HepG2 (cell line): ENCODE results near the gene BCAR3. TPM values are rescaled to one million over a fixed set of nuclear protein-coding genes. Genes with fewer than 3 reads are reported as not detected.

Experiments
- ATAC-seq: fragments of 200-7000 bp; cut with Tn5 transposase; 3 replicates; pipeline ENCODE4 v1.9.1; 2020; ENCODE audit warnings: mild to moderate bottlenecking, moderate library complexity
- BruUV-seq: library from RNA; stranded (reverse); fragments of 400-500 nt; replicated peaks from 2 replicates; lab custom pipeline; 2021; lab: Mats Ljungman, UMichigan
- CTCF ChIA-PET: fragments of 300-600 bp; formaldehyde crosslinking; extraction: SDS; loops from one replicate; lab custom pipeline; 2021; ENCODE audit warnings: low total read pairs, inconsistent platforms, low intra/inter-chr PET ratio; lab: Yijun Ruan, JAX
- POLR2A ChIA-PET: fragments of 350-600 bp; sonication (Branson Sonifier 250); formaldehyde crosslinking; loops from one replicate; lab custom pipeline; 2020; ENCODE audit warnings: antibody characterized with exemption, inconsistent platforms; lab: Yijun Ruan, JAX
- DNase-seq: peaks from one replicate; pipeline ENCODE4 v3.0.0-alpha.2; 2015; ENCODE audit warnings: low spot score
- FAIRE-seq: peaks from 3 replicates; lab custom pipeline; 2011; peaks lifted over from hg19 to GRCh38; lab: Jason Lieb, UNC
- H2AFZ ChIP-seq: one replicate; pipeline ENCODE4 v1.6.1; 2011; ENCODE audit warnings: low read length, inconsistent platforms
- H3K27ac ChIP-seq: fragments of 300-600 bp; 3 replicates; pipeline ENCODE4 v1.8.0; 2011; ENCODE audit warnings: mixed run types, mild to moderate bottlenecking, mixed read lengths, low read length, inconsistent platforms; ENCODE audit not compliant: insufficient read depth; ENCODE audit errors: extremely low read length
- H3K27me3 ChIP-seq, 2 experiments: fragments of 200-600 bp in 1 of 2; 2 replicates in 1 of 2; 3 replicates in 1 of 2; pipeline versions ENCODE4 v1.6.0 to v1.8.0; 2011; ENCODE audit warnings: low read length in 2 of 2, mild to moderate bottlenecking in 2 of 2, moderate library complexity in 2 of 2, inconsistent platforms in 1 of 2; ENCODE audit not compliant: insufficient read depth in 2 of 2, control insufficient read depth in 1 of 2
- H3K36me3 ChIP-seq, 2 experiments: fragments of 200-600 bp in 1 of 2; replicated peaks in 1 of 2; 2 replicates in 1 of 2; 3 replicates in 1 of 2; pipeline versions ENCODE4 v1.5.1 to v1.8.0; 2011; ENCODE audit warnings: low read length in 2 of 2, inconsistent platforms in 1 of 2; ENCODE audit not compliant: insufficient read depth in 2 of 2, control insufficient read depth in 1 of 2
- H3K4me1 ChIP-seq: 2 replicates; pipeline ENCODE4 v1.5.1; 2012; ENCODE audit warnings: low read length, inconsistent platforms; ENCODE audit not compliant: insufficient read depth
- H3K4me2 ChIP-seq: 2 replicates; pipeline ENCODE4 v1.6.0; 2011; ENCODE audit warnings: low read depth, low read length, inconsistent platforms
- H3K4me3 ChIP-seq, 3 experiments: fragments of 200-600 bp in 1 of 3; sonication (generic), shearing (Covaris generic) in 1 of 3; replicated peaks in 1 of 3; 2 replicates each; pipeline ENCODE4 v1.5.1; 2011 to 2016; ENCODE audit warnings: low read length in 3 of 3, inconsistent platforms in 2 of 3, low read depth in 2 of 3, mild to moderate bottlenecking in 2 of 3, control low read depth in 1 of 3, mixed read lengths in 1 of 3; ENCODE audit not compliant: insufficient read depth in 1 of 3
- H3K79me2 ChIP-seq: one replicate; pipeline ENCODE4 v1.6.1; 2011; ENCODE audit warnings: low read length, inconsistent platforms; ENCODE audit not compliant: insufficient read depth
- H3K9ac ChIP-seq: 2 replicates; pipeline ENCODE4 v1.6.0; 2011; ENCODE audit warnings: mild to moderate bottlenecking, low read depth, low read length, inconsistent platforms; ENCODE audit not compliant: insufficient read depth
- H3K9me3 ChIP-seq: 2 replicates; pipeline ENCODE4 v1.5.1; 2012; ENCODE audit warnings: mild to moderate bottlenecking, low read length
- H4K20me1 ChIP-seq: 2 replicates; pipeline ENCODE4 v1.6.0; 2011; ENCODE audit warnings: inconsistent platforms, mild to moderate bottlenecking, low read length, moderate library complexity; ENCODE audit not compliant: insufficient read depth
- FOSL2 ChIP-seq: sonication (generic); formaldehyde crosslinking; IDR thresholded peaks from 2 replicates; pipeline ENCODE4 v1.4.0; 2020; ENCODE audit warnings: missing genetic modification reagents
- GATAD2A ChIP-seq: IDR thresholded peaks from 2 replicates; pipeline ENCODE4 v1.6.1; 2016
- HMG20A ChIP-seq: IDR thresholded peaks from 2 replicates; pipeline ENCODE4 v1.6.1; 2016; ENCODE audit warnings: borderline replicate concordance
- MAFK ChIP-seq, 2 experiments: IDR thresholded peaks in 1 of 2; conservative IDR thresholded peaks in 1 of 2; 2 replicates each; pipeline ENCODE4 v1.6.1; 2011; ENCODE audit warnings: improper control_type of control experiment in 2 of 2, low read length in 2 of 2
- MIXL1 ChIP-seq: IDR thresholded peaks from 2 replicates; pipeline ENCODE4 v1.6.1; 2016
- MTERF4 ChIP-seq: sonication (generic); formaldehyde crosslinking; IDR thresholded peaks from 2 replicates; pipeline ENCODE4 v1.8.0; 2023; ENCODE audit warnings: mild to moderate bottlenecking, missing genetic modification reagents
- PAF1 ChIP-seq: IDR thresholded peaks from 2 replicates; pipeline ENCODE4 v1.6.1; 2016; ENCODE audit warnings: missing genetic modification reagents, missing compliant biosample characterization
- RXRB ChIP-seq: IDR thresholded peaks from 2 replicates; pipeline ENCODE4 v1.6.1; 2016; ENCODE audit warnings: borderline replicate concordance, missing genetic modification reagents, missing compliant biosample characterization
- SAP130 ChIP-seq: IDR thresholded peaks from 2 replicates; pipeline ENCODE4 v1.6.1; 2016; ENCODE audit warnings: low read depth
- SKI ChIP-seq: fragments of 450-650 bp; IDR thresholded peaks from one replicate; pipeline ENCODE4 v1.6.1; 2018; ENCODE audit warnings: mild to moderate bottlenecking; ENCODE audit not compliant: partially characterized antibody
- SOX6 ChIP-seq, 2 experiments: fragments of 450-650 bp in 1 of 2; sonication (generic) in 1 of 2; formaldehyde crosslinking in 1 of 2; IDR thresholded peaks; 2 replicates each; pipeline versions ENCODE4 v1.4.0 to v1.6.1; 2017 to 2020; ENCODE audit warnings: antibody characterized with exemption in 1 of 2, mild to moderate bottlenecking in 1 of 2, missing genetic modification reagents in 1 of 2
- TCF12 ChIP-seq, 2 experiments: fragments of 450-650 bp in 1 of 2; sonication (generic) in 1 of 2; formaldehyde crosslinking in 1 of 2; IDR thresholded peaks; 2 replicates each; pipeline versions ENCODE4 v1.6.1 to v1.8.0; 2017 to 2022; ENCODE audit warnings: antibody characterized with exemption in 1 of 2, mild to moderate bottlenecking in 1 of 2, missing genetic modification reagents in 1 of 2, moderate library complexity in 1 of 2
- ZNF570 ChIP-seq: sonication (generic); formaldehyde crosslinking; IDR thresholded peaks from 2 replicates; pipeline ENCODE4 v1.4.0; 2020; ENCODE audit warnings: mild to moderate bottlenecking, missing genetic modification reagents, borderline replicate concordance
- ZNF740 ChIP-seq: sonication (generic); formaldehyde crosslinking; IDR thresholded peaks from 2 replicates; pipeline ENCODE4 v1.4.0; 2020; ENCODE audit warnings: missing genetic modification reagents
- WGBS: methylation state at CpG from one replicate; pipeline ENCODE4 v1.1.6; 2017; ENCODE audit warnings: low lambda C conversion rate; 5-methylcytosine and 5-hydroxymethylcytosine counted together
- in situ Hi-C: cut with HindIII; loops from 2 replicates; pipeline ENCODE4 v1.10.0; 2017; ENCODE audit warnings: low pct_unique_long_range_greater_than_20kb; ENCODE audit not compliant: extremely low pct_ligation_motif_present
- intact Hi-C: fragments of 100-400 bp; cut with micrococcal nuclease; formaldehyde crosslinking; loops from one replicate; pipeline ENCODE4 v1.10.0; 2022; ENCODE audit not compliant: unreplicated experiment
- polyA plus RNA-seq, 8 experiments: library from polyadenylated mRNA; depleted of rRNA in 3 of 8; stranded (reverse) in 7 of 8; unstranded in 1 of 8; fragments of >200 nt; fragmentation: Illumina TruSeq in 4 of 8; extraction: Trizol in 4 of 8; gene quantifications; 2 replicates each; pipeline versions ENCODE4 v1.2.1 to v1.2.3, GENCODE V29; 2011 to 2016; ENCODE audit warnings: low read depth in 4 of 8, missing spikeins in 1 of 8, mixed read lengths in 1 of 8; ENCODE audit not compliant: insufficient read depth in 1 of 8
- total RNA-seq, 5 experiments: library from RNA; depleted of rRNA; stranded (reverse); fragments of >200 nt; fragmentation: Illumina TruSeq; extraction: Trizol; gene quantifications; 2 replicates each; pipeline ENCODE4 v1.2.3, GENCODE V29; 2016; ENCODE audit warnings: low read depth in 1 of 5
- TF ChIP-seq, protein P1 (sequence below): sonication (generic); formaldehyde crosslinking; IDR thresholded peaks from 2 replicates; pipeline ENCODE4 v1.4.0; 2020; ENCODE audit warnings: missing genetic modification reagents, borderline replicate concordance

Gene BCAR3
- total and polyA plus RNA-seq, 2 of the 13 experiments (the other 11 are each of a cell fraction or from before 2014, with no cell fraction given): 3.6 to 4.8 TPM

DNA sequence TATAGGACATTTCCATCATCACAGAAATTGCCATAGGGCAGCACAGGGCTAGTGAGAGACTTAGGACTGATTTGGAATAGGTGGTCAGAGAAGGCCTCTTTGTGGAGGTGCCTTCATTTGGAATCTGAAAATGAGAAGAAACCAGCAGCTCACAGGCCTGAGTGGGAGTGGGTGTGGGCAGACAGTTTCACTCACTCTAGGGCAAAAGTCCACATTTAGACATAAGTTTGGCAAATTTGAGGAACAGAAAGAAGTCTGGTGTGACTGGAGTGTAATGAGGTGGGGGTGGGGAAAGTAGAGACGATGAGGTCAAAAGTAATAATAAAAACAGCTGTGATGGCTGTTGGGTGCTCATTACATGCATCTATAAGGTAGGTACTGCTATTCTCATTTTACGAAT lies 22.4 kb upstream of the BCAR3 start:
- Histone ChIP-seq H3K36me3 (no peaks in the 10 kb centered on the region), H3K4me1 (peaks cover 54% of the 10 kb centered on the region), H3K27me3 (no peaks in the 10 kb centered on the region; a peak in 1 of 5 replicates), H3K4me3 (no peak overlapping the region), H3K4me2 (peak overlapping the region; percentile 11; the same call in 1 of the 2 replicates), H3K9ac (no peak overlapping the region), H3K79me2 (no peaks in the 10 kb centered on the region), H4K20me1 (no peaks in the 10 kb centered on the region), H2AFZ (no peak overlapping the region), H3K9me3 (no peaks in the 10 kb centered on the region), H3K27ac (no peak overlapping the region)
- DNase-seq (no peak), ATAC-seq (peak; percentile 35), FAIRE-seq (no peak)
- in situ Hi-C loops (no loop called here), intact Hi-C loops (no loop called here)
- 47% methylated on average over 2 of the region's 2 CpGs for WGBS
- CTCF ChIA-PET: no interaction called here
- no TSS peak for BruUV-seq
- TF ChIP-seq TCF12 (IDR thresholded peaks at IDR 0.05) (no peak), TCF12 (CRISPR knock-in tag; IDR thresholded peaks at IDR 0.05) (no peak), SOX6 (IDR thresholded peaks at IDR 0.05) (no peak), SOX6 (CRISPR knock-in tag; IDR thresholded peaks at IDR 0.05) (peak; percentile 7; the same call in 1 of the 2 replicates)
- POLR2A ChIA-PET: no interaction called here

- no peak overlapping the region for H3K27ac ChIP-seq
- WGBS: 4% methylated on average over 3 of the region's 3 CpGs
- DNase-seq (peak; percentile 83), ATAC-seq (peak; percentile 91), FAIRE-seq (peak; percentile 81)
- POLR2A ChIA-PET: no interaction called here
- H3K9ac ChIP-seq: no peak overlapping the region
- no TSS peak for BruUV-seq
- no peaks in the 10 kb centered on the region for H3K79me2 ChIP-seq
- no peak overlapping the region for H2AFZ ChIP-seq
- H4K20me1 ChIP-seq: no peaks in the 10 kb centered on the region
- CTCF ChIA-PET: no interaction called here
- no peaks in the 10 kb centered on the region for H3K36me3 ChIP-seq
- H3K4me1 ChIP-seq: peaks cover 50% of the 10 kb centered on the region
- in situ Hi-C loops (no loop called here), intact Hi-C loops (no loop called here)
- H3K4me2 ChIP-seq: peak overlapping the region; percentile 11; the same call in 1 of the 2 replicates
- H3K9me3 ChIP-seq: no peaks in the 10 kb centered on the region
- H3K4me3 ChIP-seq: no peak overlapping the region
- no peaks in the 10 kb centered on the region; a peak in 1 of 5 replicates for H3K27me3 ChIP-seq
- TF ChIP-seq, protein P1, sequence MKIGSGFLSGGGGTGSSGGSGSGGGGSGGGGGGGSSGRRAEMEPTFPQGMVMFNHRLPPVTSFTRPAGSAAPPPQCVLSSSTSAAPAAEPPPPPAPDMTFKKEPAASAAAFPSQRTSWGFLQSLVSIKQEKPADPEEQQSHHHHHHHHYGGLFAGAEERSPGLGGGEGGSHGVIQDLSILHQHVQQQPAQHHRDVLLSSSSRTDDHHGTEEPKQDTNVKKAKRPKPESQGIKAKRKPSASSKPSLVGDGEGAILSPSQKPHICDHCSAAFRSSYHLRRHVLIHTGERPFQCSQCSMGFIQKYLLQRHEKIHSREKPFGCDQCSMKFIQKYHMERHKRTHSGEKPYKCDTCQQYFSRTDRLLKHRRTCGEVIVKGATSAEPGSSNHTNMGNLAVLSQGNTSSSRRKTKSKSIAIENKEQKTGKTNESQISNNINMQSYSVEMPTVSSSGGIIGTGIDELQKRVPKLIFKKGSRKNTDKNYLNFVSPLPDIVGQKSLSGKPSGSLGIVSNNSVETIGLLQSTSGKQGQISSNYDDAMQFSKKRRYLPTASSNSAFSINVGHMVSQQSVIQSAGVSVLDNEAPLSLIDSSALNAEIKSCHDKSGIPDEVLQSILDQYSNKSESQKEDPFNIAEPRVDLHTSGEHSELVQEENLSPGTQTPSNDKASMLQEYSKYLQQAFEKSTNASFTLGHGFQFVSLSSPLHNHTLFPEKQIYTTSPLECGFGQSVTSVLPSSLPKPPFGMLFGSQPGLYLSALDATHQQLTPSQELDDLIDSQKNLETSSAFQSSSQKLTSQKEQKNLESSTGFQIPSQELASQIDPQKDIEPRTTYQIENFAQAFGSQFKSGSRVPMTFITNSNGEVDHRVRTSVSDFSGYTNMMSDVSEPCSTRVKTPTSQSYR (CRISPR knock-in tag): peak; percentile 59; the same call in 1 of the 2 replicates
- TF ChIP-seq FOSL2 (CRISPR knock-in tag) (peak; percentile 87), HMG20A (CRISPR knock-in tag) (peak; percentile 57; the same call in 1 of the 2 replicates), PAF1 (CRISPR knock-in tag) (no peak), ZNF570 (no peak), MTERF4 (no peak), MIXL1 (CRISPR knock-in tag) (0 out of 2 replicates have a peak, but pooled peaks have one; percentile 20), ZNF740 (CRISPR knock-in tag) (peak; percentile 63; the same call in 1 of the 2 replicates), RXRB (0 out of 2 replicates have a peak, but pooled peaks have one; percentile 21), GATAD2A (CRISPR knock-in tag) (0 out of 2 replicates have a peak, but pooled peaks have one; percentile 26), SAP130 (CRISPR knock-in tag) (peak; percentile 51), MAFK (conservative IDR thresholded peaks at IDR 0.05 in 1 of 2, IDR thresholded peaks at IDR 0.05 in 1 of 2; ENCODE audit: low read length in 2 of 2) (0 out of 4 replicates have a peak, but pooled peaks of 1 of the 2 experiments have one; percentile 15), SKI (peak; percentile 99)
These were observed 22.0 kb upstream of the BCAR3 start for GRCh38 chr1:93703643-93704042.
